EH (cell line): ENCODE measurements around the gene TRPV5.
"Not testable (repeated sequence)": the region's sequence is repeated elsewhere in the genome, so short reads cannot be mapped to it uniquely, and the experiment has no call there.

Experiments used
- DNase-seq: peaks from one replicate; pipeline ENCODE4 v3.0.0-alpha.2; 2015; ENCODE audit warnings: low read depth

TRPV5 gene

GRCh38 chr7:142933624-142934023, at the start of gene TRPV5:
TRPV5 (minus strand) TSS chr7:142933746; CDS start chr7:142933459, 287 bp downstream.
- no peak for DNase-seq

GRCh38 chr7:142978402-142978801, 44.9 kb upstream of the TRPV5 start:
- DNase-seq = not testable (repeated sequence)

- no peak for DNase-seq
These were observed 41.1 kb upstream of the TRPV5 start for GRCh38 chr7:142974626-142975025.

GRCh38 chr7:142969183-142969582, 35.6 kb upstream of the TRPV5 start:
- no peak for DNase-seq

GRCh38 chr7:142968229-142968628, 34.7 kb upstream of the TRPV5 start:
- no peak for DNase-seq

GRCh38 chr7:142964502-142965246, 31.1 kb upstream of the TRPV5 start:
- DNase-seq = peak; percentile 3

GRCh38 chr7:142963993-142964392, 30.4 kb upstream of the TRPV5 start:
- no peak for DNase-seq

GRCh38 chr7:142962991-142963390, 29.4 kb upstream of the TRPV5 start:
- no peak for DNase-seq

GRCh38 chr7:142961973-142962926, 28.7 kb upstream of the TRPV5 start, which contains the start of gene KEL:
KEL (minus strand) TSS chr7:142962363; CDS start chr7:142962206, 157 bp downstream.
- no peak for DNase-seq

GRCh38 chr7:142961595-142961972, 28.0 kb upstream of the TRPV5 start:
- no peak for DNase-seq

GRCh38 chr7:142960955-142961512, 27.5 kb upstream of the TRPV5 start:
- DNase-seq = no peak

- no peak for DNase-seq
These were observed 25.7 kb upstream of the TRPV5 start for GRCh38 chr7:142959202-142959601.

- DNase-seq = no peak
These were observed 24.2 kb upstream of the TRPV5 start for GRCh38 chr7:142957723-142958122.

GRCh38 chr7:142956951-142957623, 23.5 kb upstream of the TRPV5 start:
- DNase-seq = peak; percentile 16

GRCh38 chr7:142954680-142955268, 21.2 kb upstream of the TRPV5 start:
- DNase-seq = no peak

- DNase-seq = no peak
These were observed 16.7 kb upstream of the TRPV5 start for GRCh38 chr7:142950235-142950634.

GRCh38 chr7:142948603-142949002, 15.1 kb upstream of the TRPV5 start:
- no peak for DNase-seq

- DNase-seq = no peak
These were observed 11.5 kb upstream of the TRPV5 start for GRCh38 chr7:142945001-142945400.

GRCh38 chr7:142943706-142944268, 10.2 kb upstream of the TRPV5 start:
- DNase-seq = no peak

GRCh38 chr7:142942746-142943145, 9.2 kb upstream of the TRPV5 start:
- DNase-seq = no peak

- DNase-seq = no peak
These were observed 8.0 kb upstream of the TRPV5 start for GRCh38 chr7:142941541-142941940.
